Measurements from ENCODE around the gene SMIM45.
"Not testable (repeated sequence)": the region's sequence is repeated elsewhere in the genome, so short reads cannot be mapped to it uniquely, and the experiment has no call there.

The SMIM45 gene

GRCh38 chr22:41947424-41948080 is 4.4 kb upstream of the SMIM45 start:
- BruUV-seq (replicated peaks): no TSS peak
- no peaks in the 10 kb centered on the region for H3K9me2 ChIP-seq (replicated peaks; ENCODE audit: low read length)
- peak overlapping the region; percentile 94 for H3K9ac ChIP-seq (ENCODE audit: low read length)
- no peaks in the 10 kb centered on the region for H4K20me1 ChIP-seq (ENCODE audit: low read length)
- intact Hi-C loops (cut with micrococcal nuclease): no loop called here
- peak overlapping the region; percentile 100 for H3K4me2 ChIP-seq (ENCODE audit: low read length)
- peaks cover 27% of the 10 kb centered on the region for H3K4me1 ChIP-seq (ENCODE audit: insufficient read depth, low read length)
- peaks cover 9% of the 10 kb centered on the region for H3K36me3 ChIP-seq (ENCODE audit: low read depth, low read length)
- H3K4me3 ChIP-seq (ENCODE audit: low read length): peak overlapping the region; percentile 87
- H3F3A ChIP-seq (ENCODE audit: low read length, unreplicated experiment): no peaks in the 10 kb centered on the region
- peak overlapping the region; percentile 93 for H2AFZ ChIP-seq (ENCODE audit: low read length)
- ATAC-seq (no peak), DNase-seq (no peak)
- H3K27me3 ChIP-seq (ENCODE audit: low read length): no peaks in the 10 kb centered on the region
- peaks cover 28% of the 10 kb centered on the region for H3K79me2 ChIP-seq (ENCODE audit: low read length)
- TF ChIP-seq EZH2phosphoT487 (IDR thresholded peaks at IDR 0.05; ENCODE audit: borderline replicate concordance, low read length): no peak
- TF ChIP-seq EZH2 (IDR thresholded peaks at IDR 0.05; ENCODE audit: low read length, unreplicated experiment): no peak
- CTCF ChIA-PET: no interaction called here
- no peaks in the 10 kb centered on the region for H3K9me3 ChIP-seq (ENCODE audit: low read length)
- POLR2A ChIA-PET (ENCODE audit: unreplicated experiment): no interaction called here
- no peak overlapping the region for H3K27ac ChIP-seq (ENCODE audit: low read length)

- H3K9me2 ChIP-seq (replicated peaks; ENCODE audit: low read length): no peaks in the 10 kb centered on the region
- H3K27me3 ChIP-seq (ENCODE audit: low read length): no peaks in the 10 kb centered on the region
- H3K79me2 ChIP-seq (ENCODE audit: low read length): peaks cover 25% of the 10 kb centered on the region
- peaks cover 9% of the 10 kb centered on the region for H3K36me3 ChIP-seq (ENCODE audit: low read depth, low read length)
- DNase-seq: no peak
- H3K4me1 ChIP-seq (ENCODE audit: insufficient read depth, low read length): peaks cover 27% of the 10 kb centered on the region
- H3K4me2 ChIP-seq (ENCODE audit: low read length): peak overlapping the region; percentile 100
- H3K27ac ChIP-seq (ENCODE audit: low read length): no peak overlapping the region
- no peak overlapping the region for H3K9ac ChIP-seq (ENCODE audit: low read length)
- no peaks in the 10 kb centered on the region for H3K9me3 ChIP-seq (ENCODE audit: low read length)
- CTCF ChIA-PET: no interaction called here
- ATAC-seq: no peak
- intact Hi-C loops (cut with micrococcal nuclease): no loop called here
- H4K20me1 ChIP-seq (ENCODE audit: low read length): no peaks in the 10 kb centered on the region
- no TSS peak for BruUV-seq (replicated peaks)
- no peak overlapping the region for H2AFZ ChIP-seq (ENCODE audit: low read length)
- POLR2A ChIA-PET (ENCODE audit: unreplicated experiment): no interaction called here
- no peaks in the 10 kb centered on the region for H3F3A ChIP-seq (ENCODE audit: low read length, unreplicated experiment)
- peak overlapping the region; percentile 87; the same call in 1 of the 2 replicates for H3K4me3 ChIP-seq (ENCODE audit: low read length)
- TF ChIP-seq EZH2 (IDR thresholded peaks at IDR 0.05; ENCODE audit: low read length, unreplicated experiment) (no peak), CTCF (conservative IDR thresholded peaks at IDR 0.05; ENCODE audit: low read depth, low read length) (no peak), EZH2phosphoT487 (IDR thresholded peaks at IDR 0.05; ENCODE audit: borderline replicate concordance, low read length) (no peak)
Measured at GRCh38 chr22:41948142-41948541, 3.8 kb upstream of the SMIM45 start.

- H3F3A ChIP-seq (ENCODE audit: low read length, unreplicated experiment); H3K36me3 ChIP-seq (ENCODE audit: low read depth, low read length); H4K20me1 ChIP-seq (ENCODE audit: low read length); H3K9me3 ChIP-seq (ENCODE audit: low read length); H3K27me3 ChIP-seq (ENCODE audit: low read length); H2AFZ ChIP-seq (ENCODE audit: low read length); H3K4me3 ChIP-seq (ENCODE audit: low read length); intact Hi-C loops (cut with micrococcal nuclease); H3K4me2 ChIP-seq (ENCODE audit: low read length); H3K9ac ChIP-seq (ENCODE audit: low read length); H3K9me2 ChIP-seq (replicated peaks; ENCODE audit: low read length); ATAC-seq; BruUV-seq (replicated peaks); H3K27ac ChIP-seq (ENCODE audit: low read length); DNase-seq; CTCF ChIA-PET: not testable (repeated sequence)
- POLR2A ChIA-PET (ENCODE audit: unreplicated experiment): interaction anchor here (0.7 kb wide), 1 partner anchor 260 kb away, joined by 7 read pairs; the partner anchor contains the start of gene SNU13
- Histone ChIP-seq H3K4me1 (ENCODE audit: insufficient read depth, low read length) (peaks cover 23% of the 10 kb centered on the region), H3K79me2 (ENCODE audit: low read length) (peaks cover 21% of the 10 kb centered on the region)
Measured at GRCh38 chr22:41948928-41949296, 3.0 kb upstream of the SMIM45 start.

Data from PC-3 (cell line).